PC-9 (cell line): ENCODE data around the gene DUS1L. TPM values are rescaled to one million over a fixed set of nuclear protein-coding genes. Genes with fewer than 3 reads are reported as not detected.

Experiments used
- BruUV-seq: library from RNA; stranded (reverse); fragments of 400-500 nt; replicated peaks from 2 replicates; lab custom pipeline; 2021; lab: Mats Ljungman, UMichigan
- CTCF ChIA-PET: fragments of 300-600 bp; sonication (Branson Sonifier 250); formaldehyde crosslinking; loops from one replicate; lab custom pipeline; 2022; ENCODE audit warnings: antibody characterized with exemption; lab: Charles Lee
- POLR2A ChIA-PET: fragments of 300-600 bp; sonication (Branson Sonifier 250); formaldehyde crosslinking; loops from one replicate; lab custom pipeline; 2022; ENCODE audit warnings: antibody characterized with exemption; ENCODE audit not compliant: unreplicated experiment; lab: Charles Lee
- DNase-seq, 2 experiments: peaks; one replicate each; pipeline versions ENCODE4 v3.0.0 to v3.0.0-alpha.2; 2015 to 2022; ENCODE audit warnings: mixed read lengths in 1 of 2
- H2AFZ ChIP-seq: fragments of 200-600 bp; sonication (generic); 2 replicates; pipeline ENCODE4 v1.8.1; 2017; ENCODE audit warnings: antibody characterized with exemption
- H3F3A ChIP-seq: fragments of 200-600 bp; sonication (generic); 2 replicates; pipeline ENCODE4 v1.8.1; 2017; ENCODE audit warnings: antibody characterized with exemption, mild to moderate bottlenecking, low read depth; ENCODE audit not compliant: insufficient read depth
- H3K27ac ChIP-seq: fragments of 200-600 bp; sonication (generic); 2 replicates; pipeline ENCODE4 v1.6.1; 2016; ENCODE audit warnings: mixed run types
- H3K27me3 ChIP-seq: fragments of 200-600 bp; sonication (generic); 2 replicates; pipeline ENCODE4 v1.6.1; 2016; ENCODE audit warnings: low read depth, mixed run types; ENCODE audit not compliant: insufficient read depth
- H3K36me3 ChIP-seq: fragments of 200-600 bp; sonication (generic); 2 replicates; pipeline ENCODE4 v1.6.1; 2016; ENCODE audit warnings: low read depth, mixed run types
- H3K4me1 ChIP-seq: fragments of 200-600 bp; sonication (generic); replicated peaks from 2 replicates; pipeline ENCODE4 v1.6.1; 2016; ENCODE audit warnings: mixed run types; ENCODE audit not compliant: insufficient read depth
- H3K4me2 ChIP-seq: fragments of 200-600 bp; sonication (generic); 2 replicates; pipeline ENCODE4 v1.6.1; 2017; ENCODE audit warnings: mixed run types
- H3K4me3 ChIP-seq: fragments of 200-600 bp; sonication (generic); 2 replicates; pipeline ENCODE4 v1.6.1; 2016; ENCODE audit warnings: mixed run types
- H3K79me2 ChIP-seq: fragments of 200-600 bp; sonication (generic); 2 replicates; pipeline ENCODE4 v1.6.1; 2017; ENCODE audit warnings: low read depth, mixed run types
- H3K9me2 ChIP-seq: fragments of 200-600 bp; sonication (generic); 2 replicates; pipeline ENCODE4 v1.8.1; 2017; ENCODE audit warnings: mild to moderate bottlenecking; ENCODE audit not compliant: insufficient read depth
- H3K9me3 ChIP-seq: fragments of 200-600 bp; sonication (generic); 2 replicates; pipeline ENCODE4 v1.8.1; 2016; ENCODE audit warnings: low read depth; ENCODE audit not compliant: insufficient read depth
- H4K20me1 ChIP-seq: fragments of 200-600 bp; sonication (generic); 2 replicates; pipeline ENCODE4 v1.8.1; 2017; ENCODE audit not compliant: insufficient read depth
- EZH2 ChIP-seq: fragments of 200-600 bp; sonication (generic); IDR thresholded peaks from 2 replicates; pipeline ENCODE4 v1.8.0; 2017; ENCODE audit warnings: antibody characterized with exemption, low read depth
- intact Hi-C: fragments of 100-400 bp; cut with micrococcal nuclease; formaldehyde crosslinking; loops from one replicate; pipeline ENCODE4 v1.10.0; 2022; ENCODE audit not compliant: unreplicated experiment
- total RNA-seq: library from RNA; stranded (reverse); gene quantifications from 2 replicates; pipeline ENCODE4 v1.2.3, GENCODE V29; 2021
- TF ChIP-seq, protein P1 (sequence below): fragments of 200-600 bp; sonication (generic); conservative IDR thresholded peaks from 2 replicates; pipeline ENCODE4 v1.6.1; 2017; ENCODE audit warnings: mixed run types, antibody characterized with exemption, mild to moderate bottlenecking, moderate library complexity

Gene DUS1L
- total RNA-seq, 1 experiment from 2014 or later: 138 TPM

DNA sequence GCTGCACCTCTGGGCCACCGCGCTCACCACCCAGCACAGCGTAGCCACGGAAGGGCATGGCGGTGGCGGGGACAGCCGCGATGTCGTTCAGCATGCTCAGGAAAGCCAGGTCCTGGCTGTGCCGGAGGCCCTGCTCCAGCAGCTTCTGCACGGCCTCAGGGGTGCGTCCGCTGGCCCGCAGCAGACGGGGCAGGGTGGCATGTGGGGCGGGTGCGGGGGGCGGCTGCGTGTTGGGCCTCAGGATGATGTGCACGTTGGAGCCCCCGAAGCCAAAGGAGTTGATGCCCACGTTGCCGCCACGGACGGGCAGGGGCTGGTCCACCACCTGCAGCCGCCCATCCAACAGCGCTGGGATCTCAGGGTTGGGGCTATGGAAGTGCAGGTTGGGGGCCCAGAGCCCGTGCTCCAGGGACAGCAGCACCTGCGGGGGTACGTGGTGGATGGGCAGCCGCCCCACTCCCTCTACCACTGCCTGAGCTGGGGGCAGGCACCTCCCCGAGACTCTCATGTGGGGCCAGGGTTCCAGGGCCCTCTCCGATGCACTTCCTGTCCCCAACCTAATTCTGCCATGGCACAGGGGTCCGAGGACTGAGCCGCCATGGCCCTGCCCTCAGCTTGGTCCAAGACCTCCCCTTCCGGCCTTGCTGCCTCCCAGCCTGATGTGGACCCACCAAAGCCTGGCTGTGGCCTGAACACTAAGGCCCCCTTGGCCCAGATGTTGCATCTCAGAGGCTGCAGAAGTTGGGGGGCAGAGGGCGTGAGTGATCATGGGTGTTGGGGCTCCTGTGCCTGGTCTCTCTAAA is 25.9 kb upstream of the DUS1L start:
- Histone ChIP-seq H3K79me2 (peaks cover 34% of the 10 kb centered on the region), H3F3A (peaks cover 5% of the 10 kb centered on the region; the same call in 1 of the 2 replicates), H3K4me3 (no peak overlapping the region), H3K9me3 (no peaks in the 10 kb centered on the region), H4K20me1 (peaks cover 40% of the 10 kb centered on the region), H2AFZ (no peak overlapping the region), H3K9me2 (no peaks in the 10 kb centered on the region), H3K4me2 (no peak overlapping the region), H3K36me3 (no peaks in the 10 kb centered on the region), H3K4me1 (no peaks in the 10 kb centered on the region; the same call in 1 of the 2 replicates), H3K27ac (no peak overlapping the region), H3K27me3 (no peaks in the 10 kb centered on the region)
- POLR2A ChIA-PET: no interaction called here
- no peak for DNase-seq
- intact Hi-C loops: no loop called here
- no TSS peak for BruUV-seq
- CTCF ChIA-PET: no interaction called here
- no peak for TF ChIP-seq EZH2
- TF ChIP-seq, protein P1, sequence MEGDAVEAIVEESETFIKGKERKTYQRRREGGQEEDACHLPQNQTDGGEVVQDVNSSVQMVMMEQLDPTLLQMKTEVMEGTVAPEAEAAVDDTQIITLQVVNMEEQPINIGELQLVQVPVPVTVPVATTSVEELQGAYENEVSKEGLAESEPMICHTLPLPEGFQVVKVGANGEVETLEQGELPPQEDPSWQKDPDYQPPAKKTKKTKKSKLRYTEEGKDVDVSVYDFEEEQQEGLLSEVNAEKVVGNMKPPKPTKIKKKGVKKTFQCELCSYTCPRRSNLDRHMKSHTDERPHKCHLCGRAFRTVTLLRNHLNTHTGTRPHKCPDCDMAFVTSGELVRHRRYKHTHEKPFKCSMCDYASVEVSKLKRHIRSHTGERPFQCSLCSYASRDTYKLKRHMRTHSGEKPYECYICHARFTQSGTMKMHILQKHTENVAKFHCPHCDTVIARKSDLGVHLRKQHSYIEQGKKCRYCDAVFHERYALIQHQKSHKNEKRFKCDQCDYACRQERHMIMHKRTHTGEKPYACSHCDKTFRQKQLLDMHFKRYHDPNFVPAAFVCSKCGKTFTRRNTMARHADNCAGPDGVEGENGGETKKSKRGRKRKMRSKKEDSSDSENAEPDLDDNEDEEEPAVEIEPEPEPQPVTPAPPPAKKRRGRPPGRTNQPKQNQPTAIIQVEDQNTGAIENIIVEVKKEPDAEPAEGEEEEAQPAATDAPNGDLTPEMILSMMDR: no peak

DNA sequence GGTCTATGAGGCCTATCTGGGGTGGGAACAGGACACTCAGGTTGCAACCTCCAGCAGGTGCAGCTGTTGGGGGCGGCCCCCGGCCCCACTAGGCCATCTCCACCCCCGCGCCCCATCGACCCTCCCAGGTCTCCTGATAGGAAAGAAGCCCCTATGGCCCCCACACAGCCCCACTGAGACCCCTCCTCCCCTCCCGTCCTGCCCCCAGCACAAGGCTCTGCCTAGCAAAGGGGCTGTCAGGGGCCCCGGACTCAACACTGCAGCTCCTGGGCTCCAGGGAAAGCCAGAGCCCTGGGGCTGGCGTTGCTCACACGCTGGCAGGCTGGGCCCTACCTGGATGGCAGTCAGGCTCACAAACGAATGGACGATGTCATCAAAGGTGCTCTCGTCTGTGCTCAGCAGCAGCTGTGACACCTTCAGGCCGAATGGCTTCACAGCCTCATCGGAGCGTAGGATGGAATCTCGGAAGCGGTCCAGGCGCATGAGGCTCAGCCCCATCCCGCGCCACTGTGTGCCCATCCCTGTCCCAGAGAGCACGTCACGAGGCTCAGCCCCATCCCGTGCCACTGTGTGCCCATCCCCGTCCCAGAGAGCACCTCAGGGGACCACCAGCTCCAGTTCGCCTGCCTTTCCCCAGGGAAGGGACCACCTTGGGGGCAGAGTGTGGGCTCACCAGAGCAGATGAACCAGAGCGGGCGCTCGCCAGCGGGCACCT is 25.1 kb upstream of the DUS1L start:
- H3K9me3 ChIP-seq: no peaks in the 10 kb centered on the region
- H3K4me1 ChIP-seq: no peaks in the 10 kb centered on the region; the same call in 1 of the 2 replicates
- no peaks in the 10 kb centered on the region for H3K9me2 ChIP-seq
- TF ChIP-seq, protein P1: no peak
- TF ChIP-seq EZH2: no peak
- H3K27me3 ChIP-seq: no peaks in the 10 kb centered on the region
- DNase-seq: no peak
- ChIA-PET CTCF (no interaction called here), POLR2A (no interaction called here)
- H3K4me3 ChIP-seq: no peak overlapping the region
- H3K36me3 ChIP-seq: no peaks in the 10 kb centered on the region
- intact Hi-C loops: no loop called here
- BruUV-seq: no TSS peak
- peaks cover 26% of the 10 kb centered on the region for H3K79me2 ChIP-seq
- H3K4me2 ChIP-seq: no peak overlapping the region
- H3F3A ChIP-seq: peaks cover 5% of the 10 kb centered on the region; the same call in 1 of the 2 replicates
- H2AFZ ChIP-seq: no peak overlapping the region
- H4K20me1 ChIP-seq: peaks cover 33% of the 10 kb centered on the region
- H3K27ac ChIP-seq: no peak overlapping the region

DNA sequence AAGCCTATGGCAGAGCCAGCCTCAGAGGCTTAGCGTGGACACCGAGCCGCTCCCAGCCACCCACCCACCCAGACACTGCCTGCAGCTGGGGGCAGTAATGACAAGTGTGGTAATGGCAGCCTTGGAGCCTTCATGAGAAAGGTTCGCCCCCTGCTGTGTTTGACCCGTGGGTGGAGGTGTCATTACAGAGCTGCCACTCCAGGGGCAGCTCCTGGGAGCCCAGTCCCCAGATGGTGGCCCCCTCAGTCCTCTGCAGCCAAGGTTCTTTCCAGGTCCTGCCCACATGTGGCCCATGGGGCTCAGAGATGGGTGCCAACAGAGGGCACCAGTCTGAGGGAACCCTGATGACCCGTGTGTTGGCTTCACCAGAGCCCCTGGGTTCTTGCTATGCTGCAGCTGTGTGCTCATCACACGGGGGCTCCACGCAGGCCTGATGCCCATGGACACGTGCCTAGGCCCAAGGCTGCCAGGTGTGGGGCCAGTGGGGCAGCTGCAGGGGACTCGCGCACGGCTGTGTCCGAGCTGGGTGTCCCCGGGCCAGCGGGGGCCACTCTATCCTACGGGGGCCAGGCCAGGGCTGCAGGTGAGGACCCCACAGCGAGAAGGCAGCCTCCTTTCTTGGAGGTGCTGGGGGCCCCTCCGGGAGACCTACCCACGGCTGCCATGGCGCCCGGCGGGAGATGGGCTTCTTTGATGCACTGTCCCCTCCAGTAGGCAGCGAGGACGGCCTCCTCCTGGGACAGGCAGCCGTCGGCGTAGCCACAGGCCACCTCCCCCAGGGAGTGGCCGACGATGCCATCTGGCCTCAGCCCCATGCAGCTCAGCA is 24.3 kb upstream of the DUS1L start:
- BruUV-seq: no TSS peak
- intact Hi-C loops: no loop called here
- ChIA-PET POLR2A (interaction anchor here (0.6 kb wide), 1 partner anchor 34 kb away, joined by 24 read pairs; no protein-coding TSS in a partner anchor), CTCF (interaction anchor here (0.6 kb wide), 1 partner anchor 31 kb away, joined by 3 read pairs; no protein-coding TSS in a partner anchor)
- Histone ChIP-seq H3K4me3 (no peak overlapping the region), H4K20me1 (peaks cover 25% of the 10 kb centered on the region), H3K9me2 (no peaks in the 10 kb centered on the region), H3K4me1 (no peaks in the 10 kb centered on the region), H3K4me2 (no peak overlapping the region), H2AFZ (no peak overlapping the region), H3K27me3 (no peaks in the 10 kb centered on the region), H3F3A (peaks cover 5% of the 10 kb centered on the region; the same call in 1 of the 2 replicates), H3K36me3 (no peaks in the 10 kb centered on the region), H3K27ac (no peak overlapping the region), H3K79me2 (peaks cover 19% of the 10 kb centered on the region), H3K9me3 (no peaks in the 10 kb centered on the region)
- no peak for DNase-seq
- TF ChIP-seq, protein P1: no peak
- TF ChIP-seq EZH2: no peak
